NCI-H524 treated with DMSO at 0.1 percent for 48 hours (cell line): Measurements from ENCODE around the gene PRCC.

Experiments
- DNase-seq: peaks from one replicate; lab custom pipeline; 2025; lab: John Stamatoyannopoulos, UW

The PRCC gene

GRCh38 chr1:156814571-156815260 is 47.4 kb downstream of the PRCC start:
- no peak for DNase-seq

- no peak for DNase-seq
These were observed 48.0 kb downstream of the PRCC start for GRCh38 chr1:156815307-156815826.

GRCh38 chr1:156815961-156816422 is 48.7 kb downstream of the PRCC start:
- DNase-seq: no peak

GRCh38 chr1:156816561-156817328 is 49.4 kb downstream of the PRCC start, which contains the start of gene SH2D2A:
TSS of gene SH2D2A (minus strand) at chr1:156816848. CDS start at chr1:156816708, 140 bp downstream.
- DNase-seq: no peak

GRCh38 chr1:156821801-156822200 is 54.5 kb downstream of the PRCC start:
- DNase-seq: no peak

GRCh38 chr1:156822680-156823079 is 55.3 kb downstream of the PRCC start:
- no peak for DNase-seq

GRCh38 chr1:156823210-156823790 is 56.0 kb downstream of the PRCC start:
- DNase-seq: no peak

GRCh38 chr1:156826630-156827029 is 59.3 kb downstream of the PRCC start:
- no peak for DNase-seq

- DNase-seq: no peak
These were observed 61.2 kb downstream of the PRCC start for GRCh38 chr1:156828400-156829124.

GRCh38 chr1:156832434-156832833 is 65.1 kb downstream of the PRCC start:
- DNase-seq: no peak

- DNase-seq: no peak
These were observed 66.3 kb downstream of the PRCC start for GRCh38 chr1:156833603-156834002.

GRCh38 chr1:156834322-156834721 is 67.0 kb downstream of the PRCC start:
- no peak for DNase-seq

- no peak for DNase-seq
These were observed 68.8 kb downstream of the PRCC start for GRCh38 chr1:156836041-156836654.

GRCh38 chr1:156836892-156837291 is 69.6 kb downstream of the PRCC start:
- no peak for DNase-seq

- DNase-seq: no peak
These were observed 71.6 kb downstream of the PRCC start for GRCh38 chr1:156838972-156839371.

GRCh38 chr1:156839426-156840109 is 72.2 kb downstream of the PRCC start:
- no peak for DNase-seq

GRCh38 chr1:156840186-156840897 is 73.0 kb downstream of the PRCC start:
- DNase-seq: no peak

GRCh38 chr1:156840898-156841279 is 73.6 kb downstream of the PRCC start:
- no peak for DNase-seq

GRCh38 chr1:156841295-156841855 is 74.0 kb downstream of the PRCC start:
- DNase-seq: no peak
